Stimulated activated naive CD8-positive, alpha-beta T cell treated with anti-CD3 and anti-CD28 coated beads, Interleukin-15, amount 100 ng/mL, for 72 hours (primary cell): ENCODE measurements around the gene CACNA1E.
"Not testable (repeated sequence)": the region's sequence is repeated elsewhere in the genome, so short reads cannot be mapped to it uniquely, and the experiment has no call there.

Experiments used
- ATAC-seq: fragments of 150-1000 bp; cut with Tn5 transposase; 2 replicates; pipeline ENCODE4 v1.10.0; 2021; ENCODE audit warnings: mild to moderate bottlenecking, moderate library complexity
- DNase-seq, 2 donors: peaks; one replicate each; pipeline ENCODE4 v3.0.0; 2021 to 2022
- H3K27ac Mint-ChIP-seq, 2 donors: one replicate each; pipeline ENCODE4 v1.8.0; 2022; ENCODE audit warnings: mild to moderate bottlenecking in 2 of 2, mixed read lengths in 2 of 2, moderate library complexity in 2 of 2
- H3K27me3 Mint-ChIP-seq: one replicate; pipeline ENCODE4 v1.8.0; 2022; ENCODE audit warnings: mixed read lengths
- H3K4me1 Mint-ChIP-seq: one replicate; pipeline ENCODE4 v1.8.0; 2022; ENCODE audit warnings: mild to moderate bottlenecking, mixed read lengths
- H3K4me3 Mint-ChIP-seq, 2 donors: one replicate each; pipeline ENCODE4 v1.8.0; 2022; ENCODE audit warnings: mild to moderate bottlenecking in 2 of 2, mixed read lengths in 2 of 2, moderate library complexity in 1 of 2
- H3K9me3 Mint-ChIP-seq, 2 donors: one replicate each; pipeline ENCODE4 v1.8.0; 2022; ENCODE audit warnings: mixed read lengths in 2 of 2

The CACNA1E gene

GRCh38 chr1:181528241-181528640 is 44.9 kb downstream of the CACNA1E start:
- not testable (repeated sequence) for H3K27me3 Mint-ChIP-seq, H3K27ac Mint-ChIP-seq, H3K4me1 Mint-ChIP-seq, H3K4me3 Mint-ChIP-seq, ATAC-seq, DNase-seq
- peaks cover 12 to 18% of the 10 kb centered on the region in 2 donors for H3K9me3 Mint-ChIP-seq

- DNase-seq (no peak), ATAC-seq (no peak)
- Mint-ChIP-seq H3K9me3 (peaks cover 12 to 18% of the 10 kb centered on the region in 2 donors), H3K4me1 (no peaks in the 10 kb centered on the region), H3K4me3 (no peak overlapping the region), H3K27ac (no peak overlapping the region), H3K27me3 (peaks cover 10% of the 10 kb centered on the region)
Observed at GRCh38 chr1:181531441-181531840, 48.1 kb downstream of the CACNA1E start.

- ATAC-seq = no peak
- DNase-seq = no peak
- Mint-ChIP-seq H3K4me3 (no peak overlapping the region), H3K27ac (no peak overlapping the region), H3K27me3 (peaks cover 16% of the 10 kb centered on the region), H3K4me1 (no peaks in the 10 kb centered on the region), H3K9me3 (peaks cover 12 to 18% of the 10 kb centered on the region in 2 donors)
Observed at GRCh38 chr1:181531951-181532600, 48.8 kb downstream of the CACNA1E start.

- H3K27me3 Mint-ChIP-seq = peaks cover 49% of the 10 kb centered on the region
- ATAC-seq (no peak), DNase-seq (no peak)
- H3K27ac Mint-ChIP-seq = no peak overlapping the region
- H3K9me3 Mint-ChIP-seq = no peaks in the 10 kb centered on the region
- no peak overlapping the region for H3K4me3 Mint-ChIP-seq
- no peaks in the 10 kb centered on the region for H3K4me1 Mint-ChIP-seq
Observed at GRCh38 chr1:181538836-181539235, 55.5 kb downstream of the CACNA1E start.

- no peak overlapping the region for H3K27ac Mint-ChIP-seq
- no peak for ATAC-seq
- peaks cover 66% of the 10 kb centered on the region for H3K27me3 Mint-ChIP-seq
- no peak overlapping the region for H3K4me3 Mint-ChIP-seq
- no peak for DNase-seq
- no peaks in the 10 kb centered on the region for H3K4me1 Mint-ChIP-seq
- no peaks in the 10 kb centered on the region for H3K9me3 Mint-ChIP-seq
Observed at GRCh38 chr1:181541458-181541857, 58.1 kb downstream of the CACNA1E start.

- Mint-ChIP-seq H3K4me1 (no peaks in the 10 kb centered on the region), H3K9me3 (no peaks in the 10 kb centered on the region), H3K27me3 (peaks cover 66% of the 10 kb centered on the region), H3K27ac (no peak overlapping the region), H3K4me3 (no peak overlapping the region)
- no peak for DNase-seq
- no peak for ATAC-seq
Observed at GRCh38 chr1:181541947-181542346, 58.6 kb downstream of the CACNA1E start.

GRCh38 chr1:181542406-181542805 is 59.1 kb downstream of the CACNA1E start:
- H3K9me3 Mint-ChIP-seq, H3K4me3 Mint-ChIP-seq, ATAC-seq: not testable (repeated sequence)

GRCh38 chr1:181545395-181545794 is 62.1 kb downstream of the CACNA1E start:
- ATAC-seq (no peak), DNase-seq (no peak)
- H3K27me3 Mint-ChIP-seq = peaks cover 60% of the 10 kb centered on the region
- no peak overlapping the region for H3K4me3 Mint-ChIP-seq
- no peaks in the 10 kb centered on the region for H3K4me1 Mint-ChIP-seq
- H3K9me3 Mint-ChIP-seq = no peaks in the 10 kb centered on the region
- H3K27ac Mint-ChIP-seq = no peak overlapping the region

More at GRCh38 chr1:181542406-181542805, 59.1 kb downstream of the CACNA1E start:
- Mint-ChIP-seq H3K27ac (peak overlapping the region in 1 of 2 donors; percentile 44), H3K27me3 (peaks cover 66% of the 10 kb centered on the region)
- DNase-seq, H3K4me1 Mint-ChIP-seq: not testable (repeated sequence)

GRCh38 chr1:181548497-181548896 is 65.2 kb downstream of the CACNA1E start:
- H3K4me3 Mint-ChIP-seq = no peak overlapping the region
- H3K27me3 Mint-ChIP-seq = peaks cover 67% of the 10 kb centered on the region
- ATAC-seq (no peak), DNase-seq (no peak)
- H3K4me1 Mint-ChIP-seq = no peaks in the 10 kb centered on the region
- H3K9me3 Mint-ChIP-seq = no peaks in the 10 kb centered on the region
- H3K27ac Mint-ChIP-seq = no peak overlapping the region

GRCh38 chr1:181551249-181551648 is 67.9 kb downstream of the CACNA1E start:
- Mint-ChIP-seq H3K27me3 (peaks cover 48% of the 10 kb centered on the region), H3K27ac (no peak overlapping the region), H3K9me3 (no peaks in the 10 kb centered on the region), H3K4me3 (no peak overlapping the region), H3K4me1 (no peaks in the 10 kb centered on the region)
- DNase-seq (no peak), ATAC-seq (no peak)

GRCh38 chr1:181551754-181552153 is 68.4 kb downstream of the CACNA1E start:
- DNase-seq (no peak), ATAC-seq (no peak)
- no peaks in the 10 kb centered on the region for H3K4me1 Mint-ChIP-seq
- H3K27me3 Mint-ChIP-seq = peaks cover 43% of the 10 kb centered on the region
- H3K4me3 Mint-ChIP-seq = no peak overlapping the region
- H3K9me3 Mint-ChIP-seq = no peaks in the 10 kb centered on the region
- no peak overlapping the region for H3K27ac Mint-ChIP-seq

GRCh38 chr1:181554465-181554864 is 71.1 kb downstream of the CACNA1E start:
- Mint-ChIP-seq H3K4me1 (no peaks in the 10 kb centered on the region), H3K9me3 (no peaks in the 10 kb centered on the region), H3K4me3 (no peak overlapping the region), H3K27me3 (peaks cover 26% of the 10 kb centered on the region), H3K27ac (no peak overlapping the region)
- DNase-seq = no peak
- ATAC-seq = no peak

- ATAC-seq (peak; percentile 28), DNase-seq (no peak)
- no peaks in the 10 kb centered on the region for H3K9me3 Mint-ChIP-seq
- H3K27me3 Mint-ChIP-seq = peaks cover 7% of the 10 kb centered on the region
- no peak overlapping the region for H3K4me3 Mint-ChIP-seq
- no peak overlapping the region for H3K27ac Mint-ChIP-seq
- H3K4me1 Mint-ChIP-seq = no peaks in the 10 kb centered on the region
Observed at GRCh38 chr1:181556631-181557030, 73.3 kb downstream of the CACNA1E start.

GRCh38 chr1:181557313-181557712 is 74.0 kb downstream of the CACNA1E start:
- Mint-ChIP-seq H3K27ac (no peak overlapping the region), H3K27me3 (peaks cover under 1% of the 10 kb centered on the region), H3K4me3 (no peak overlapping the region), H3K4me1 (no peaks in the 10 kb centered on the region), H3K9me3 (no peaks in the 10 kb centered on the region)
- DNase-seq (no peak), ATAC-seq (no peak)

- ATAC-seq = no peak
- H3K27ac Mint-ChIP-seq = no peak overlapping the region
- H3K4me3 Mint-ChIP-seq = no peak overlapping the region
- no peaks in the 10 kb centered on the region for H3K4me1 Mint-ChIP-seq
- no peaks in the 10 kb centered on the region for H3K27me3 Mint-ChIP-seq
- no peak for DNase-seq
- H3K9me3 Mint-ChIP-seq = no peaks in the 10 kb centered on the region
Observed at GRCh38 chr1:181558416-181558815, 75.1 kb downstream of the CACNA1E start.

GRCh38 chr1:181559142-181559541 is 75.8 kb downstream of the CACNA1E start:
- Mint-ChIP-seq H3K27me3 (no peaks in the 10 kb centered on the region), H3K9me3 (no peaks in the 10 kb centered on the region), H3K4me3 (no peak overlapping the region), H3K27ac (no peak overlapping the region), H3K4me1 (no peaks in the 10 kb centered on the region)
- DNase-seq = no peak
- no peak for ATAC-seq

- H3K9me3 Mint-ChIP-seq = no peaks in the 10 kb centered on the region
Observed at GRCh38 chr1:181562395-181562794, 79.1 kb downstream of the CACNA1E start.

More at GRCh38 chr1:181562395-181562794, 79.1 kb downstream of the CACNA1E start:
- Mint-ChIP-seq H3K4me3 (no peak overlapping the region), H3K27me3 (peaks cover 12% of the 10 kb centered on the region), H3K27ac (no peak overlapping the region), H3K4me1 (no peaks in the 10 kb centered on the region)
- ATAC-seq (no peak), DNase-seq (no peak)
